HepG2 (cell line): ENCODE data around the gene PRSS27. TPM values are rescaled to one million over a fixed set of nuclear protein-coding genes. Genes with fewer than 3 reads are reported as not detected.

Source experiments
- AGO2 ChIP-seq: fragments of 200-400 bp; formaldehyde crosslinking; optimal IDR thresholded peaks from 2 replicates; pipeline ENCODE3; 2017; ENCODE audit warnings: mild to moderate bottlenecking, low read depth, low read length, moderate library complexity
- CHD2 ChIP-seq: IDR thresholded peaks from 2 replicates; pipeline ENCODE4 v1.6.1; 2011; ENCODE audit warnings: low read depth, low read length, improper control_type of control experiment
- FOXP1 ChIP-seq, 2 experiments: fragments of 450-650 bp in 1 of 2; IDR thresholded peaks; 2 replicates each; pipeline ENCODE4 v1.6.1; 2017 to 2018; ENCODE audit warnings: antibody characterized with exemption in 1 of 2
- GPN1 ChIP-seq: sonication (generic); formaldehyde crosslinking; IDR thresholded peaks from 2 replicates; pipeline ENCODE4 v1.5.1; 2020; ENCODE audit warnings: missing genetic modification reagents, borderline replicate concordance
- KDM4B ChIP-seq: sonication (generic); formaldehyde crosslinking; IDR thresholded peaks from 2 replicates; pipeline ENCODE4 v1.4.0; 2020; ENCODE audit warnings: missing genetic modification reagents
- KDM6A ChIP-seq: IDR thresholded peaks from 2 replicates; pipeline ENCODE4 v1.6.1; 2016; ENCODE audit warnings: low read depth
- MXD4 ChIP-seq: IDR thresholded peaks from 2 replicates; pipeline ENCODE4 v1.6.1; 2016; ENCODE audit warnings: mild to moderate bottlenecking, missing biosample characterization, missing genetic modification reagents
- PAF1 ChIP-seq: IDR thresholded peaks from 2 replicates; pipeline ENCODE4 v1.6.1; 2016; ENCODE audit warnings: missing genetic modification reagents, missing compliant biosample characterization
- RFX3 ChIP-seq: IDR thresholded peaks from 2 replicates; pipeline ENCODE4 v1.6.1; 2016; ENCODE audit warnings: missing biosample characterization, missing genetic modification reagents
- SAP130 ChIP-seq: IDR thresholded peaks from 2 replicates; pipeline ENCODE4 v1.6.1; 2016; ENCODE audit warnings: low read depth
- SIN3A ChIP-seq: IDR thresholded peaks from 2 replicates; pipeline ENCODE4 v1.6.1; 2011; ENCODE audit warnings: low read depth, mild to moderate bottlenecking, control low read depth, low read length, borderline replicate concordance
- SKI ChIP-seq: fragments of 450-650 bp; IDR thresholded peaks from one replicate; pipeline ENCODE4 v1.6.1; 2018; ENCODE audit warnings: mild to moderate bottlenecking; ENCODE audit not compliant: partially characterized antibody
- SOX5 ChIP-seq: IDR thresholded peaks from 2 replicates; pipeline ENCODE4 v1.6.1; 2016; ENCODE audit warnings: borderline replicate concordance
- U2AF2 ChIP-seq: fragments of 200-400 bp; formaldehyde crosslinking; IDR thresholded peaks from 2 replicates; pipeline ENCODE4 v1.6.1; 2017; ENCODE audit warnings: low read depth, mild to moderate bottlenecking, low read length
- YEATS4 ChIP-seq: sonication (generic); formaldehyde crosslinking; IDR thresholded peaks from 2 replicates; pipeline ENCODE4 v1.4.0; 2020; ENCODE audit warnings: missing genetic modification reagents, borderline replicate concordance
- ZBTB42 ChIP-seq: sonication (generic); formaldehyde crosslinking; IDR thresholded peaks from 2 replicates; pipeline ENCODE4 v1.5.0; 2020; ENCODE audit warnings: mild to moderate bottlenecking, missing genetic modification reagents
- ZFP36L1 ChIP-seq: sonication (generic); formaldehyde crosslinking; IDR thresholded peaks from 2 replicates; pipeline ENCODE4 v1.8.0; 2022; ENCODE audit warnings: mild to moderate bottlenecking, missing genetic modification reagents, moderate library complexity
- ZNF253 ChIP-seq: sonication (generic); formaldehyde crosslinking; IDR thresholded peaks from 2 replicates; pipeline ENCODE4 v1.8.0; 2022; ENCODE audit warnings: mild to moderate bottlenecking, missing genetic modification reagents, borderline replicate concordance
- ZNF335 ChIP-seq: sonication (generic); formaldehyde crosslinking; IDR thresholded peaks from 2 replicates; pipeline ENCODE4 v1.4.0; 2020; ENCODE audit warnings: missing genetic modification reagents
- ZNF431 ChIP-seq: sonication (generic); formaldehyde crosslinking; IDR thresholded peaks from 2 replicates; pipeline ENCODE4 v1.9.0; 2022; ENCODE audit warnings: missing genetic modification reagents, low read depth, mild to moderate bottlenecking, borderline replicate concordance
- ZNF577 ChIP-seq: sonication (generic); formaldehyde crosslinking; IDR thresholded peaks from 2 replicates; pipeline ENCODE4 v1.4.0; 2020; ENCODE audit warnings: mild to moderate bottlenecking, low read depth, missing genetic modification reagents, borderline replicate concordance
- ZNF607 ChIP-seq: sonication (generic); formaldehyde crosslinking; IDR thresholded peaks from 2 replicates; pipeline ENCODE4 v1.5.1; 2020; ENCODE audit warnings: missing genetic modification reagents, mild to moderate bottlenecking, borderline replicate concordance
- ZNF644 ChIP-seq: IDR thresholded peaks from 2 replicates; pipeline ENCODE4 v1.6.1; 2016; ENCODE audit warnings: low read depth
- ZNF749 ChIP-seq: sonication (generic); formaldehyde crosslinking; IDR thresholded peaks from 2 replicates; pipeline ENCODE4 v1.8.0; 2022; ENCODE audit warnings: mild to moderate bottlenecking, missing genetic modification reagents, moderate library complexity, borderline replicate concordance
- ZNF773 ChIP-seq: sonication (generic); formaldehyde crosslinking; IDR thresholded peaks from 2 replicates; pipeline ENCODE4 v1.4.0; 2020; ENCODE audit warnings: missing genetic modification reagents, borderline replicate concordance
- ZNF781 ChIP-seq: sonication (generic); formaldehyde crosslinking; IDR thresholded peaks from 2 replicates; pipeline ENCODE4 v1.5.1; 2020; ENCODE audit warnings: borderline replicate concordance, mild to moderate bottlenecking, missing genetic modification reagents; ENCODE audit errors: not compliant biosample characterization
- polyA plus RNA-seq, 8 experiments: library from polyadenylated mRNA; depleted of rRNA in 3 of 8; stranded (reverse) in 7 of 8; unstranded in 1 of 8; fragments of >200 nt; fragmentation: Illumina TruSeq in 4 of 8; extraction: Trizol in 4 of 8; gene quantifications; 2 replicates each; pipeline versions ENCODE4 v1.2.1 to v1.2.3, GENCODE V29; 2011 to 2016; ENCODE audit warnings: low read depth in 4 of 8, missing spikeins in 1 of 8, mixed read lengths in 1 of 8; ENCODE audit not compliant: insufficient read depth in 1 of 8
- total RNA-seq, 5 experiments: library from RNA; depleted of rRNA; stranded (reverse); fragments of >200 nt; fragmentation: Illumina TruSeq; extraction: Trizol; gene quantifications; 2 replicates each; pipeline ENCODE4 v1.2.3, GENCODE V29; 2016; ENCODE audit warnings: low read depth in 1 of 5
- TF ChIP-seq, protein P1 (sequence below): IDR thresholded peaks from 2 replicates; pipeline ENCODE4 v1.6.1; 2016; ENCODE audit warnings: mild to moderate bottlenecking, missing biosample characterization, missing genetic modification reagents
- TF ChIP-seq, protein P2 (sequence below): IDR thresholded peaks from 2 replicates; pipeline ENCODE4 v1.6.1; 2016; ENCODE audit warnings: missing compliant biosample characterization, missing genetic modification reagents, borderline replicate concordance

PRSS27 gene
- total and polyA plus RNA-seq, 2 of the 13 experiments (the other 11 are each of a cell fraction or from before 2014, with no cell fraction given) = 0.20 to 0.73 TPM

DNA sequence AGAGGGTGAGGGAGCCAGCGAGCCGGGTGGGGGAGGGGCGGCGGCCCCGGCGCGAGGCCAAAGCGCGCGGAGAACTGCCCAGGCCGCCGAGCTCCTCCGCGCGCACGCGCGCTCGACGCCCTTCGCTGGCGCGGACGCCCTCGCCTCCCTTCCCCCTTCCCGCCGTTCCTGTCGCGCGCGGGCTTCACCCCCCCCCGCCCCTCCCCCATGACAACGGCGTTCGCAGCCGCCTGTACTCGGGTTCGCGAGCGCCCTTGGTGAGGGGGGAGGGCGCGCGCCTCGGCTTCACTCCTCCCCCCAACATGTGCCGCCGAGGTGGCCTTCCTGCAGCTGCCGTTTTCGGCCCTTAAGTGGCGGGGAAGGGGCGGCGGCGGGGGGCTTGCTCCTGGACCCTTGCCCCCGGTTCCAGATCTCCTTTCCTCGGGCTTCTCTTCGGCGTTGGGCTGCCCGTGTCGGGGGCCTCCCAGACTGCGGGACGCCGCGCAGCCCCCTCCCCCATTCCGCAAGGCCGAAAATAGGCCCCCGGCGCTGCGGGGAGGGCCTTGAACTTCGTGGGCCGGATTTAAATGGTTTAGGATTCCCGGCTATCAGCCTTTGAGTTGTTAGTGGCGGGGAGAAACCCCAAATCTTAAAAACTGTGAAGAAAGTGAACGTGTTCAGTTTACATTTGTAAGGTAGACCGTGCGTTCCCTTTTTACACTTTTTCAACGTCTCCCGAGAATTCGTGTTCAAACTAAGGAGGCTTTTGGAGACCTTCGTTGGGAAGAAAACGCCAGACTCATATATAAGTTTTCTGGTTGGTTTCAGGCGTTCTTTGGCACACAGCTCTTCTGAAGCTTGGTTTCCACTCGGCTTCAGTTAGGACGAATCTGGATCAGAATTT lies 33.1 kb upstream of the PRSS27 start (continued):
- TF ChIP-seq ZFP36L1 (CRISPR knock-in tag) (no peak; the same call in 1 of the 2 replicates), ZNF335 (CRISPR knock-in tag) (0 out of 2 replicates have a peak, but pooled peaks have one; percentile 4), RFX3 (CRISPR knock-in tag) (no peak), U2AF2 (no peak), SAP130 (CRISPR knock-in tag) (peak; percentile 28; the same call in 1 of the 2 replicates), AGO2 (peak; percentile 87), ZNF253 (no peak), ZBTB42 (no peak), KDM4B (CRISPR knock-in tag) (no peak), ZNF644 (CRISPR knock-in tag) (no peak), SKI (no peak), ZNF431 (CRISPR knock-in tag) (no peak), KDM6A (CRISPR knock-in tag) (no peak), SIN3A (0 out of 2 replicates have a peak, but pooled peaks have one; percentile 42), PAF1 (CRISPR knock-in tag) (no peak), ZNF607 (CRISPR knock-in tag) (no peak), CHD2 (peak; percentile 57; the same call in 1 of the 2 replicates), FOXP1 (IDR thresholded peaks at IDR 0.05) (no peak), FOXP1 (CRISPR knock-in tag; IDR thresholded peaks at IDR 0.05) (no peak), ZNF773 (CRISPR knock-in tag) (no peak), GPN1 (CRISPR knock-in tag) (no peak), YEATS4 (CRISPR knock-in tag) (no peak), ZNF781 (CRISPR knock-in tag) (no peak), MXD4 (CRISPR knock-in tag) (no peak), SOX5 (CRISPR knock-in tag) (no peak), ZNF577 (CRISPR knock-in tag) (no peak), ZNF749 (0 out of 2 replicates have a peak, but pooled peaks have one; percentile 16)
- TF ChIP-seq, protein P1, sequence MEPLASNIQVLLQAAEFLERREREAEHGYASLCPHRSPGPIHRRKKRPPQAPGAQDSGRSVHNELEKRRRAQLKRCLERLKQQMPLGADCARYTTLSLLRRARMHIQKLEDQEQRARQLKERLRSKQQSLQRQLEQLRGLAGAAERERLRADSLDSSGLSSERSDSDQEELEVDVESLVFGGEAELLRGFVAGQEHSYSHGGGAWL (CRISPR knock-in tag) = 0 out of 2 replicates have a peak, but pooled peaks have one; percentile 6
- TF ChIP-seq, protein P2, sequence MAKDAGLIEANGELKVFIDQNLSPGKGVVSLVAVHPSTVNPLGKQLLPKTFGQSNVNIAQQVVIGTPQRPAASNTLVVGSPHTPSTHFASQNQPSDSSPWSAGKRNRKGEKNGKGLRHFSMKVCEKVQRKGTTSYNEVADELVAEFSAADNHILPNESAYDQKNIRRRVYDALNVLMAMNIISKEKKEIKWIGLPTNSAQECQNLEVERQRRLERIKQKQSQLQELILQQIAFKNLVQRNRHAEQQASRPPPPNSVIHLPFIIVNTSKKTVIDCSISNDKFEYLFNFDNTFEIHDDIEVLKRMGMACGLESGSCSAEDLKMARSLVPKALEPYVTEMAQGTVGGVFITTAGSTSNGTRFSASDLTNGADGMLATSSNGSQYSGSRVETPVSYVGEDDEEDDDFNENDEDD (CRISPR knock-in tag) = peak; percentile 29; the same call in 1 of the 2 replicates
